AG10803 (cell line): ENCODE measurements around the gene INSM2.
A peak's percentile ranks its signal among the peaks of the same experiment; 100 is the strongest.

Experiments
- DNase-seq: peaks from one replicate; pipeline ENCODE4 v3.0.0; 2010; ENCODE audit warnings: low read depth
- H3K4me3 ChIP-seq: 2 replicates; pipeline ENCODE4 v1.5.1; 2011; ENCODE audit warnings: mild to moderate bottlenecking, low read length, control low read depth
- TF ChIP-seq, protein P1 (sequence below): conservative IDR thresholded peaks from 2 replicates; pipeline ENCODE4 v1.5.1; 2011; ENCODE audit warnings: mild to moderate bottlenecking, low read length, control low read depth, inconsistent platforms

Gene INSM2

DNA sequence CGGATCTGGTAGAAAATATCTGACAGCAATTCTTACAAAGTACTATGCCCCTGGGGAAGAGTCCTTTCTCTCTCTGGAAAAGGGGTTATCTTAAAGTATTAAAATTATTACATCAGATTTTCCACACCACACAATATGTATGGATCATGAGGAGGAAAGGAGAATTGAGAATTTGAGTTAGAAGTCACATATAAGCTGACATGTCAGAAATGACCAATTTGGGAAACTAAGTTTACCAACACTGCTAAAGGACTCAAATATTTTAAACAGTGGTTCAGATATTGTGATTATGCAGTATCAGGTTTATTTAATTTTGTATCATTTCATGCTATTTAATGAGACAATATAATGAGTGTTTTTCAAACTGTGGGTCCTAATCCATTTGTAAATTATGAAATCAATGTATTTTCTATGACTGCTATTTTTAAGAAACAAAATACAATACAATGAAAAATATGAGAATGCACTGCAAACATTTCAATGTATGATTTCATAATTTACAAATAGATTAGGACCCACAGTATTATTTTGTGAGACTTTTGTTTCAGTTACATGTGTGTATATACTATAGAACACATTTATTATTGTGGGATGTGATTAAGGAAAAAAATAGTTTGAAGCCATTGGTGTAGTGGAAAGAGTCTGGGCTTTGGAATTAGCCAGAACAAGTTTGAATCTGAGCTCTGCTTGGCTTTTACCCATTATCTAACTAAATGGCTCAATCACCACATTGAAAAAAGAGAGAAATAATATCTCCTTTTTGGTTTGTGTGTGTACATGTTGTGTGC, 1.8 kb upstream of the INSM2 start:
- TF ChIP-seq, protein P1, sequence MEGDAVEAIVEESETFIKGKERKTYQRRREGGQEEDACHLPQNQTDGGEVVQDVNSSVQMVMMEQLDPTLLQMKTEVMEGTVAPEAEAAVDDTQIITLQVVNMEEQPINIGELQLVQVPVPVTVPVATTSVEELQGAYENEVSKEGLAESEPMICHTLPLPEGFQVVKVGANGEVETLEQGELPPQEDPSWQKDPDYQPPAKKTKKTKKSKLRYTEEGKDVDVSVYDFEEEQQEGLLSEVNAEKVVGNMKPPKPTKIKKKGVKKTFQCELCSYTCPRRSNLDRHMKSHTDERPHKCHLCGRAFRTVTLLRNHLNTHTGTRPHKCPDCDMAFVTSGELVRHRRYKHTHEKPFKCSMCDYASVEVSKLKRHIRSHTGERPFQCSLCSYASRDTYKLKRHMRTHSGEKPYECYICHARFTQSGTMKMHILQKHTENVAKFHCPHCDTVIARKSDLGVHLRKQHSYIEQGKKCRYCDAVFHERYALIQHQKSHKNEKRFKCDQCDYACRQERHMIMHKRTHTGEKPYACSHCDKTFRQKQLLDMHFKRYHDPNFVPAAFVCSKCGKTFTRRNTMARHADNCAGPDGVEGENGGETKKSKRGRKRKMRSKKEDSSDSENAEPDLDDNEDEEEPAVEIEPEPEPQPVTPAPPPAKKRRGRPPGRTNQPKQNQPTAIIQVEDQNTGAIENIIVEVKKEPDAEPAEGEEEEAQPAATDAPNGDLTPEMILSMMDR: no peak
- no peak for DNase-seq
- no peak overlapping the region for H3K4me3 ChIP-seq

DNA sequence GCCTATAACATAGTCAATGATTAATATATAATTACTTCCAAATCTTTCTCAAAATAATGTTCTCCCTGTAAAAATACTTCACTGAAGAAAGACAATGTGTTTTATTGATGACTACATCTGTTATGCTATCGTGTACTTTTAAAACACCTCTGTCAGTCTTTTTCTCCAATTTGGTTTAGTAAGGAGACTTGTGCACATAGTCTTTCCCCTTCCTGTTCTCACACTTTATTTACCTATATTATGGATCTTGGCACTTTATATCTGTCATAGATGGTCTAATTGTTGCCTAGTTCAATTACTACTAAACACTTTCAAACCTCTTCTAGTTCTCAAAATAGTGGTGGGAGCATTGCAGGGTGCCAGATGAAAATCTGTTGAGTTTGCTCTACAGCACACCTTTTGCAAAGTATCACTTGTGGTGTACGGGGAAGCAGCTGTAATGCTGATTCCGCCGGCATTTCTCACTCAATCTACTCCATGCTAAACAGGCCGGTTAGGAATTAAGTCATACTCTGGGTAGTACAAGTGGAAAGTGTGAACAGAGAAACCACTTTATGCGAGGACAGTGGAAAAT, 1.1 kb upstream of the INSM2 start:
- TF ChIP-seq, protein P1: no peak
- DNase-seq: no peak
- H3K4me3 ChIP-seq: peak overlapping the region; percentile 58

DNA sequence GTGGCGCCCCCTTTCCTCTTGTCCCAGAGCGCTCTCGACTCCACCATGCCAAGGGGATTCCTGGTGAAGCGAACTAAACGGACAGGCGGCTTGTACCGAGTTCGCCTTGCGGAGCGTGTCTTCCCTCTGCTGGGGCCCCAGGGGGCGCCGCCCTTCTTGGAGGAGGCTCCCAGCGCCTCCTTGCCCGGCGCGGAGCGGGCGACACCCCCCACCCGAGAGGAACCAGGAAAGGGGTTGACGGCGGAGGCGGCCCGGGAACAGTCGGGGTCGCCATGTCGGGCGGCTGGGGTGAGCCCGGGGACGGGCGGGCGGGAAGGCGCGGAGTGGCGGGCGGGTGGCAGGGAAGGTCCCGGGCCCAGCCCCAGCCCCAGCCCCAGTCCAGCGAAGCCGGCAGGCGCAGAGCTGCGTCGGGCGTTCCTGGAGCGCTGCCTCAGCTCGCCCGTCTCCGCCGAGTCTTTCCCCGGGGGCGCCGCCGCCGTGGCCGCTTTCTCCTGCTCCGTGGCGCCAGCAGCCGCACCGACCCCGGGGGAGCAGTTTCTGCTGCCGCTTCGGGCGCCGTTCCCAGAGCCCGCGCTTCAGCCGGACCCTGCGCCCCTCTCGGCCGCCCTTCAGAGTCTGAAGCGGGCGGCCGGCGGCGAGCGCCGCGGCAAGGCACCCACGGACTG, 376 bp downstream of the INSM2 start:
- H3K4me3 ChIP-seq: peak overlapping the region; percentile 52
- DNase-seq: no peak
- TF ChIP-seq, protein P1: no peak

DNA sequence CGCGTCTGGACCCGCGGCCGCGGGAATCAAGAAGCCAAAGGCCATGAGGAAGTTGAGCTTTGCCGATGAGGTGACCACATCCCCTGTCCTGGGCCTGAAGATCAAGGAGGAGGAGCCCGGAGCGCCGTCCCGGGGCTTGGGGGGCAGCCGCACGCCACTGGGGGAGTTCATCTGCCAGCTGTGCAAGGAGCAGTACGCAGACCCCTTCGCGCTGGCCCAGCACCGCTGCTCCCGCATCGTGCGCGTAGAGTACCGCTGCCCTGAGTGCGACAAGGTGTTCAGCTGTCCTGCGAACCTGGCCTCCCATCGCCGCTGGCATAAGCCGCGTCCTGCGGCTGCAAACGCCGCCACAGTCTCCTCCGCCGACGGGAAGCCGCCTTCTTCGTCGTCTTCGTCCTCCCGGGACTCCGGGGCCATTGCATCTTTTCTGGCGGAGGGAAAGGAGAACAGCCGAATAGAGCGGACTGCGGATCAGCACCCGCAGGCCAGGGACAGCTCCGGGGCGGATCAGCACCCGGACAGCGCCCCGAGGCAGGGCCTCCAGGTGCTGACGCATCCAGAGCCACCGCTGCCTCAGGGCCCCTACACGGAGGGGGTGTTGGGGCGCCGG, 1.0 kb downstream of the INSM2 start:
- DNase-seq: peak; percentile 49
- TF ChIP-seq, protein P1: no peak
- peak overlapping the region; percentile 38 for H3K4me3 ChIP-seq

DNA sequence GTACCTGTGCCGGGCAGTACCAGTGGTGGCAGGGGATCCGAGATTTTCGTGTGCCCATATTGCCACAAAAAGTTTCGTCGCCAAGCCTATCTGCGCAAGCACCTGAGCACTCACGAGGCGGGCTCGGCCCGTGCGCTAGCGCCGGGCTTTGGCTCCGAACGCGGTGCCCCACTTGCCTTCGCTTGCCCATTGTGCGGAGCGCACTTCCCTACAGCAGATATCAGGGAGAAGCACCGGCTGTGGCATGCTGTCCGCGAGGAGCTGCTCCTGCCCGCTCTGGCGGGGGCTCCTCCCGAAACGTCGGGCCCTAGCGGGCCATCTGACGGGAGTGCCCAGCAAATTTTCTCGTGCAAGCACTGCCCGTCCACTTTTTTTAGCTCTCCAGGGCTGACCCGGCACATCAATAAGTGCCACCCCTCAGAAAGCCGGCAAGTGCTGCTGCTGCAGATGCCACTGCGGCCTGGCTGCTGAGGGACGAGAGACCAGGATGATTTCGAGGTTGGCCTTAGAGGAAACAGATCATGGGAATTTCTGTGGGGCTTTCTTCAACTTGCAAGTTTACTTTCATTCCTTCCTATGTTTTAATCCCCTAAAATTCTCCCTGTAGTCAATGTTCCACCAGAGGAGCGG, 1.6 kb downstream of the INSM2 start:
- TF ChIP-seq, protein P1: no peak
- DNase-seq: no peak
- peak overlapping the region; percentile 16; the same call in 1 of the 2 replicates for H3K4me3 ChIP-seq

DNA sequence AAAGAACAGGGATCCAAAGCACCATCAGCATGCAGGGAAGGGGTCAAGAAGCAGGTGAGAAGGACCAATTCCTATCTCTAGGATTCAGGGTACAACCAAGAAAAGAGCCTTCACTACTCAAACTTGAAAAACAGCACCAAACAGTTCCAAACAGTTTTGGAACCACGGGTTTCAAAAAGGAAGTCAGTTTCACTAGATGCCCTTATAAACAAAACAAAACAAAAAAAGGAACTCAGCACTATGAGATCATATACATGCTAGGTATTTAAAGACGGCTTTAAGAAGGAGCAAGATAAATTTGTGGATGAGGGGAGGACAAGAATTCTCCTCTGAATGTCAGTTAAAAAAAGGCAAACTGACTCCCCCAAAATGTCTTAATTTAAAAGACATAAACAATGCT, 6.0 kb downstream of the INSM2 start:
- TF ChIP-seq, protein P1: no peak
- DNase-seq: no peak
- no peak overlapping the region for H3K4me3 ChIP-seq
